HepG2 (cell line): ENCODE results near the gene GCM1. TPM values are rescaled to one million over a fixed set of nuclear protein-coding genes. Genes with fewer than 3 reads are reported as not detected.

Experiments
- ATAC-seq: fragments of 200-7000 bp; cut with Tn5 transposase; 3 replicates; pipeline ENCODE4 v1.9.1; 2020; ENCODE audit warnings: mild to moderate bottlenecking, moderate library complexity
- BruUV-seq: library from RNA; stranded (reverse); fragments of 400-500 nt; replicated peaks from 2 replicates; lab custom pipeline; 2021; lab: Mats Ljungman, UMichigan
- CTCF ChIA-PET: fragments of 300-600 bp; formaldehyde crosslinking; extraction: SDS; loops from one replicate; lab custom pipeline; 2021; ENCODE audit warnings: low total read pairs, inconsistent platforms, low intra/inter-chr PET ratio; lab: Yijun Ruan, JAX
- POLR2A ChIA-PET: fragments of 350-600 bp; sonication (Branson Sonifier 250); formaldehyde crosslinking; loops from one replicate; lab custom pipeline; 2020; ENCODE audit warnings: antibody characterized with exemption, inconsistent platforms; lab: Yijun Ruan, JAX
- DNase-seq: peaks from one replicate; pipeline ENCODE4 v3.0.0-alpha.2; 2015; ENCODE audit warnings: low spot score
- FAIRE-seq: peaks from 3 replicates; lab custom pipeline; 2011; peaks lifted over from hg19 to GRCh38; lab: Jason Lieb, UNC
- H2AFZ ChIP-seq: one replicate; pipeline ENCODE4 v1.6.1; 2011; ENCODE audit warnings: low read length, inconsistent platforms
- H3K27ac ChIP-seq: fragments of 300-600 bp; 3 replicates; pipeline ENCODE4 v1.8.0; 2011; ENCODE audit warnings: mixed run types, mild to moderate bottlenecking, mixed read lengths, low read length, inconsistent platforms; ENCODE audit not compliant: insufficient read depth; ENCODE audit errors: extremely low read length
- H3K27me3 ChIP-seq, 2 experiments: fragments of 200-600 bp in 1 of 2; 2 replicates in 1 of 2; 3 replicates in 1 of 2; pipeline versions ENCODE4 v1.6.0 to v1.8.0; 2011; ENCODE audit warnings: low read length in 2 of 2, mild to moderate bottlenecking in 2 of 2, moderate library complexity in 2 of 2, inconsistent platforms in 1 of 2; ENCODE audit not compliant: insufficient read depth in 2 of 2, control insufficient read depth in 1 of 2
- H3K36me3 ChIP-seq, 2 experiments: fragments of 200-600 bp in 1 of 2; replicated peaks in 1 of 2; 2 replicates in 1 of 2; 3 replicates in 1 of 2; pipeline versions ENCODE4 v1.5.1 to v1.8.0; 2011; ENCODE audit warnings: low read length in 2 of 2, inconsistent platforms in 1 of 2; ENCODE audit not compliant: insufficient read depth in 2 of 2, control insufficient read depth in 1 of 2
- H3K4me1 ChIP-seq: 2 replicates; pipeline ENCODE4 v1.5.1; 2012; ENCODE audit warnings: low read length, inconsistent platforms; ENCODE audit not compliant: insufficient read depth
- H3K4me2 ChIP-seq: 2 replicates; pipeline ENCODE4 v1.6.0; 2011; ENCODE audit warnings: low read depth, low read length, inconsistent platforms
- H3K4me3 ChIP-seq, 3 experiments: fragments of 200-600 bp in 1 of 3; sonication (generic), shearing (Covaris generic) in 1 of 3; replicated peaks in 1 of 3; 2 replicates each; pipeline ENCODE4 v1.5.1; 2011 to 2016; ENCODE audit warnings: low read length in 3 of 3, inconsistent platforms in 2 of 3, low read depth in 2 of 3, mild to moderate bottlenecking in 2 of 3, control low read depth in 1 of 3, mixed read lengths in 1 of 3; ENCODE audit not compliant: insufficient read depth in 1 of 3
- H3K79me2 ChIP-seq: one replicate; pipeline ENCODE4 v1.6.1; 2011; ENCODE audit warnings: low read length, inconsistent platforms; ENCODE audit not compliant: insufficient read depth
- H3K9ac ChIP-seq: 2 replicates; pipeline ENCODE4 v1.6.0; 2011; ENCODE audit warnings: mild to moderate bottlenecking, low read depth, low read length, inconsistent platforms; ENCODE audit not compliant: insufficient read depth
- H3K9me3 ChIP-seq: 2 replicates; pipeline ENCODE4 v1.5.1; 2012; ENCODE audit warnings: mild to moderate bottlenecking, low read length
- H4K20me1 ChIP-seq: 2 replicates; pipeline ENCODE4 v1.6.0; 2011; ENCODE audit warnings: inconsistent platforms, mild to moderate bottlenecking, low read length, moderate library complexity; ENCODE audit not compliant: insufficient read depth
- CBX1 ChIP-seq: IDR thresholded peaks from one replicate; pipeline ENCODE4 v1.6.1; 2016; ENCODE audit warnings: antibody characterized with exemption, low read depth
- CC2D1A ChIP-seq: sonication (generic); formaldehyde crosslinking; IDR thresholded peaks from 2 replicates; pipeline ENCODE4 v1.8.1; 2023; ENCODE audit warnings: mild to moderate bottlenecking, missing genetic modification reagents
- DMAP1 ChIP-seq: IDR thresholded peaks from 2 replicates; pipeline ENCODE4 v1.6.1; 2016
- FOXO1 ChIP-seq: sonication (generic); formaldehyde crosslinking; IDR thresholded peaks from 2 replicates; pipeline ENCODE4 v1.4.0; 2020; ENCODE audit warnings: missing genetic modification reagents
- FOXP1 ChIP-seq, 2 experiments: fragments of 450-650 bp in 1 of 2; IDR thresholded peaks; 2 replicates each; pipeline ENCODE4 v1.6.1; 2017 to 2018; ENCODE audit warnings: antibody characterized with exemption in 1 of 2
- KLF9 ChIP-seq: IDR thresholded peaks from 2 replicates; pipeline ENCODE4 v1.6.1; 2016; ENCODE audit warnings: low read depth
- NFKB2 ChIP-seq: sonication (generic); formaldehyde crosslinking; IDR thresholded peaks from 2 replicates; pipeline ENCODE4 v1.4.0; 2020; ENCODE audit warnings: missing genetic modification reagents, borderline replicate concordance
- PHF5A ChIP-seq: IDR thresholded peaks from one replicate; pipeline ENCODE4 v1.6.1; 2018; ENCODE audit warnings: low read depth, missing genetic modification reagents; ENCODE audit not compliant: unreplicated experiment
- SIX4 ChIP-seq: sonication (generic); formaldehyde crosslinking; IDR thresholded peaks from 2 replicates; pipeline ENCODE4 v1.4.0; 2020; ENCODE audit warnings: missing genetic modification reagents
- ZNF44 ChIP-seq: sonication (generic); formaldehyde crosslinking; IDR thresholded peaks from 2 replicates; pipeline ENCODE4 v1.5.1; 2020; ENCODE audit warnings: mild to moderate bottlenecking, missing genetic modification reagents
- ZNF607 ChIP-seq: sonication (generic); formaldehyde crosslinking; IDR thresholded peaks from 2 replicates; pipeline ENCODE4 v1.5.1; 2020; ENCODE audit warnings: missing genetic modification reagents, mild to moderate bottlenecking, borderline replicate concordance
- WGBS: methylation state at CpG from one replicate; pipeline ENCODE4 v1.1.6; 2017; ENCODE audit warnings: low lambda C conversion rate; 5-methylcytosine and 5-hydroxymethylcytosine counted together
- in situ Hi-C: cut with HindIII; loops from 2 replicates; pipeline ENCODE4 v1.10.0; 2017; ENCODE audit warnings: low pct_unique_long_range_greater_than_20kb; ENCODE audit not compliant: extremely low pct_ligation_motif_present
- intact Hi-C: fragments of 100-400 bp; cut with micrococcal nuclease; formaldehyde crosslinking; loops from one replicate; pipeline ENCODE4 v1.10.0; 2022; ENCODE audit not compliant: unreplicated experiment
- polyA plus RNA-seq, 8 experiments: library from polyadenylated mRNA; depleted of rRNA in 3 of 8; stranded (reverse) in 7 of 8; unstranded in 1 of 8; fragments of >200 nt; fragmentation: Illumina TruSeq in 4 of 8; extraction: Trizol in 4 of 8; gene quantifications; 2 replicates each; pipeline versions ENCODE4 v1.2.1 to v1.2.3, GENCODE V29; 2011 to 2016; ENCODE audit warnings: low read depth in 4 of 8, missing spikeins in 1 of 8, mixed read lengths in 1 of 8; ENCODE audit not compliant: insufficient read depth in 1 of 8
- total RNA-seq, 5 experiments: library from RNA; depleted of rRNA; stranded (reverse); fragments of >200 nt; fragmentation: Illumina TruSeq; extraction: Trizol; gene quantifications; 2 replicates each; pipeline ENCODE4 v1.2.3, GENCODE V29; 2016; ENCODE audit warnings: low read depth in 1 of 5
- TF ChIP-seq, protein P1 (sequence below): sonication (generic); formaldehyde crosslinking; IDR thresholded peaks from 2 replicates; pipeline ENCODE4 v1.4.0; 2020; ENCODE audit warnings: missing genetic modification reagents, mild to moderate bottlenecking, borderline replicate concordance

Gene GCM1
- total and polyA plus RNA-seq, 2 of the 13 experiments (the other 11 are each of a cell fraction or from before 2014, with no cell fraction given): 0.04 to 0.13 TPM

DNA sequence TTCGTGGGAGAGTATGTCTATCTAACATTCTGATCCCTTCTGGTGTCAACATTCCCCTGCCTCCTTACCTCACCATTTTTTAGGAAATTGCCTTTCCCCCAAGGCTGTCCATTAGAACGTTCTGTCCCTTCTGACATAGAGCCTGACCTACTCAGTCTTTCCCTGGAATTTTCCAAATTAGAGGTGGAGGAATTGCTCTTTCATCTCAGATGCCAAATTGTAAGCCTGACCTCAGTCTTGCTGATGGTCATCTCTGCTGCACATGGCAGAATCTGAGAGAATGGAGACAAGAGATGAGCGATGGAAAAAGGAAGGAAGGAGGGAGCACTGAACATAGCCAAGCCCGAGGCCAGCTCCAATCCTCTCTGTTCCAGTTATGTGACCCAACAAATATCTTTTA is 5.4 kb upstream of the GCM1 start:
- DNase-seq: no peak
- H3K4me3 ChIP-seq: no peak overlapping the region
- no peak overlapping the region for H2AFZ ChIP-seq
- intact Hi-C loops: no loop called here
- H3K27me3 ChIP-seq: no peaks in the 10 kb centered on the region
- H3K79me2 ChIP-seq: no peaks in the 10 kb centered on the region
- TF ChIP-seq FOXP1 (IDR thresholded peaks at IDR 0.05): no peak
- TF ChIP-seq FOXP1 (CRISPR knock-in tag; IDR thresholded peaks at IDR 0.05): no peak
- TF ChIP-seq NFKB2 (CRISPR knock-in tag): no peak
- TF ChIP-seq CBX1: no peak
- no peak for TF ChIP-seq ZNF607 (CRISPR knock-in tag)
- TF ChIP-seq PHF5A (CRISPR knock-in tag): no peak
- TF ChIP-seq, protein P1, sequence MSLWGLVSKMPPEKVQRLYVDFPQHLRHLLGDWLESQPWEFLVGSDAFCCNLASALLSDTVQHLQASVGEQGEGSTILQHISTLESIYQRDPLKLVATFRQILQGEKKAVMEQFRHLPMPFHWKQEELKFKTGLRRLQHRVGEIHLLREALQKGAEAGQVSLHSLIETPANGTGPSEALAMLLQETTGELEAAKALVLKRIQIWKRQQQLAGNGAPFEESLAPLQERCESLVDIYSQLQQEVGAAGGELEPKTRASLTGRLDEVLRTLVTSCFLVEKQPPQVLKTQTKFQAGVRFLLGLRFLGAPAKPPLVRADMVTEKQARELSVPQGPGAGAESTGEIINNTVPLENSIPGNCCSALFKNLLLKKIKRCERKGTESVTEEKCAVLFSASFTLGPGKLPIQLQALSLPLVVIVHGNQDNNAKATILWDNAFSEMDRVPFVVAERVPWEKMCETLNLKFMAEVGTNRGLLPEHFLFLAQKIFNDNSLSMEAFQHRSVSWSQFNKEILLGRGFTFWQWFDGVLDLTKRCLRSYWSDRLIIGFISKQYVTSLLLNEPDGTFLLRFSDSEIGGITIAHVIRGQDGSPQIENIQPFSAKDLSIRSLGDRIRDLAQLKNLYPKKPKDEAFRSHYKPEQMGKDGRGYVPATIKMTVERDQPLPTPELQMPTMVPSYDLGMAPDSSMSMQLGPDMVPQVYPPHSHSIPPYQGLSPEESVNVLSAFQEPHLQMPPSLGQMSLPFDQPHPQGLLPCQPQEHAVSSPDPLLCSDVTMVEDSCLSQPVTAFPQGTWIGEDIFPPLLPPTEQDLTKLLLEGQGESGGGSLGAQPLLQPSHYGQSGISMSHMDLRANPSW (CRISPR knock-in tag): no peak
- TF ChIP-seq CC2D1A (CRISPR knock-in tag): no peak
- TF ChIP-seq FOXO1 (CRISPR knock-in tag): no peak
- TF ChIP-seq DMAP1 (CRISPR knock-in tag): no peak
- TF ChIP-seq ZNF44 (CRISPR knock-in tag): no peak
- TF ChIP-seq KLF9: no peak
- TF ChIP-seq SIX4 (CRISPR knock-in tag): no peak
- TF ChIP-seq, all 625 proteins: peak for 0
- in situ Hi-C loops: loop anchor here (25.0 kb wide), 1 partner anchor 558 kb away; no protein-coding TSS in a partner anchor
- ChIA-PET POLR2A (no interaction called here), CTCF (no interaction called here)
- Histone ChIP-seq H3K9me3 (no peaks in the 10 kb centered on the region), H3K27ac (no peak overlapping the region), H3K4me2 (no peak overlapping the region), H3K4me1 (peaks cover 7% of the 10 kb centered on the region; the same call in 1 of the 2 replicates), H4K20me1 (no peaks in the 10 kb centered on the region), H3K9ac (no peak overlapping the region), H3K36me3 (no peaks in the 10 kb centered on the region)
- WGBS: 20% methylated on average over 4 of the region's 4 CpGs
- BruUV-seq: no TSS peak
- no peak for ATAC-seq
- FAIRE-seq: no peak
